Keratinocyte (primary cell): ENCODE measurements around the gene APP.
"Not testable (repeated sequence)": the region's sequence is repeated elsewhere in the genome, so short reads cannot be mapped to it uniquely, and the experiment has no call there.

Source experiments
- EZH2 ChIP-seq: IDR thresholded peaks from one replicate; pipeline ENCODE4 v1.6.1; 2012; ENCODE audit warnings: inconsistent platforms, mild to moderate bottlenecking, low read length, moderate library complexity
- TF ChIP-seq, protein P1 (sequence below), 3 experiments: IDR thresholded peaks in 1 of 3; conservative IDR thresholded peaks in 1 of 3; optimal IDR thresholded peaks in 1 of 3; 2 replicates in 2 of 3; 3 replicates in 1 of 3; pipeline versions ENCODE3 to v1.5.1; 2011; ENCODE audit warnings: low read length in 3 of 3, mild to moderate bottlenecking in 3 of 3, moderate library complexity in 2 of 3, control low read depth in 1 of 3, inconsistent platforms in 1 of 3; ENCODE audit not compliant: insufficient read depth in 2 of 3; ENCODE audit errors: extremely low read depth in 1 of 3

DNA sequence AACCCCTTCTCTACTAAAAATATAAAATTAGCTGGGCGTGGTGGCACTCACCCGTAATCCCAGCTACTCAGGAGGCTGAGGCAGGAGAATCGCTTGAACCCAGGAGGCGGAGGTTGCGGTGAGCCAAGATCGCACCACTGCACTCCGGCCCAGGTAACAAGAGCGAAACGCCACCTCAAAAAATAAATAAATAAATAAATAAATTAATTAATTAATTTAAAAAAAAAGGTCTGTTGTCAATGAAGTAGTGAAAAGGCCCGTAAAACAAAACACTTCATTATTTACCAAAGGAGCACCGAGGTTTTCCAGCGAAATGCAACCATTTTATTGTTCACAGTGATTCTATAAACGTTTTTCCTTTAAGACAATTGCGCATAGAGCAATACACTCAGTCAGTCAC lies 39.5 kb downstream of the APP start:
- TF ChIP-seq, protein P1, sequence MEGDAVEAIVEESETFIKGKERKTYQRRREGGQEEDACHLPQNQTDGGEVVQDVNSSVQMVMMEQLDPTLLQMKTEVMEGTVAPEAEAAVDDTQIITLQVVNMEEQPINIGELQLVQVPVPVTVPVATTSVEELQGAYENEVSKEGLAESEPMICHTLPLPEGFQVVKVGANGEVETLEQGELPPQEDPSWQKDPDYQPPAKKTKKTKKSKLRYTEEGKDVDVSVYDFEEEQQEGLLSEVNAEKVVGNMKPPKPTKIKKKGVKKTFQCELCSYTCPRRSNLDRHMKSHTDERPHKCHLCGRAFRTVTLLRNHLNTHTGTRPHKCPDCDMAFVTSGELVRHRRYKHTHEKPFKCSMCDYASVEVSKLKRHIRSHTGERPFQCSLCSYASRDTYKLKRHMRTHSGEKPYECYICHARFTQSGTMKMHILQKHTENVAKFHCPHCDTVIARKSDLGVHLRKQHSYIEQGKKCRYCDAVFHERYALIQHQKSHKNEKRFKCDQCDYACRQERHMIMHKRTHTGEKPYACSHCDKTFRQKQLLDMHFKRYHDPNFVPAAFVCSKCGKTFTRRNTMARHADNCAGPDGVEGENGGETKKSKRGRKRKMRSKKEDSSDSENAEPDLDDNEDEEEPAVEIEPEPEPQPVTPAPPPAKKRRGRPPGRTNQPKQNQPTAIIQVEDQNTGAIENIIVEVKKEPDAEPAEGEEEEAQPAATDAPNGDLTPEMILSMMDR (optimal IDR thresholded peaks at IDR 0.05 in 1 of 3, IDR thresholded peaks at IDR 0.05 in 1 of 3, conservative IDR thresholded peaks at IDR 0.05 in 1 of 3; ENCODE audit: extremely low read depth in 1 of 3, insufficient read depth in 2 of 3, low read length in 3 of 3) = not testable (repeated sequence)
- not testable (repeated sequence) for TF ChIP-seq EZH2
